Measurements from ENCODE around the gene LCE1E.

LCE1E gene

DNA sequence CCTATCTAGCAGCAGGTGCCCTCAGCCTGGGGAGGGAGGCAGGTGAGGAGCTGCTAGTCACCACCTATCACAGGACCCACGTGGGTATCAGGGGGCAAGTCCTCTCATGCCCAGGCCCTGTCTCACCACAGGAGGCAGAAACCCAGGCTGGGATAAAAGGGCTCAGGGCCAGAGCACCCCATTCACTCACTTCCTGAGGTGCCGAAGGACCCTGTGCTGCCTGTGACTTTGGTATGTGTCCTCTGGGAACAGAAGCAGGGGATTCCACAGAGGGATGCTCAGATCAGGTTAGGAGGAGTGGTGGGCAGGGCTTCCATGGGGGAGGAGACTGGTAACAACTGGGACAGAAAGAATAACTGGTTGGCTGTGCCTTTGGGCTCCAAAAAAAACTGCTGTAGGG, at the start of gene LCE1E:
TSS of gene LCE1E (plus strand) at position 181 of the 400 bp plus-strand sequence. CDS start 1,043 bp downstream, outside the sequence.
- DNase-seq (ENCODE audit: low read depth): no peak

GRCh38 chr1:152737997-152738396, 48.1 kb upstream of the LCE1E start:
- DNase-seq (ENCODE audit: low read depth): no peak

- no peak for DNase-seq (ENCODE audit: low read depth)
Observed at GRCh38 chr1:152739841-152740240, 46.2 kb upstream of the LCE1E start.

- no peak for DNase-seq (ENCODE audit: low read depth)
Observed at GRCh38 chr1:152741656-152742055, 44.4 kb upstream of the LCE1E start.

GRCh38 chr1:152743371-152744145, 42.5 kb upstream of the LCE1E start:
- no peak for DNase-seq (ENCODE audit: low read depth)

DNA sequence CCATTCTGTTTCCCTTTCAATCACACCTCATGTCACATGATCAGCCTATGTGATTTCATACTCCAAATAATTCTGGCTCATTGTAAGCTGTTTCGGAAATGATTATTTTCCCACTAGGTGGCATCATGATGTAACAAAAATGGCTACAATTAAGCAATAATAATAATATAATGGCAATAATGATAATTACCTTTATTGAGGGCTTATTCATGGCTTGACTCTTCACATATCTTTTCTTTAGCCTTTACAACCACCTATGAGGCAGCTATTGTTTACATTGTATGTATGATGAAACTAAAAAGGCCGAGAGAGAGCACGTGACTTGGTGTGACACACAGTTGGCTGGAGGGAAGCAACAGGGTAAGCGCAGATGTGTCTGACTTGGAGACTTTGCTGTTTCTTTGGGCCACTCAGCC, 40.8 kb upstream of the LCE1E start:
- DNase-seq (ENCODE audit: low read depth): no peak

DNA sequence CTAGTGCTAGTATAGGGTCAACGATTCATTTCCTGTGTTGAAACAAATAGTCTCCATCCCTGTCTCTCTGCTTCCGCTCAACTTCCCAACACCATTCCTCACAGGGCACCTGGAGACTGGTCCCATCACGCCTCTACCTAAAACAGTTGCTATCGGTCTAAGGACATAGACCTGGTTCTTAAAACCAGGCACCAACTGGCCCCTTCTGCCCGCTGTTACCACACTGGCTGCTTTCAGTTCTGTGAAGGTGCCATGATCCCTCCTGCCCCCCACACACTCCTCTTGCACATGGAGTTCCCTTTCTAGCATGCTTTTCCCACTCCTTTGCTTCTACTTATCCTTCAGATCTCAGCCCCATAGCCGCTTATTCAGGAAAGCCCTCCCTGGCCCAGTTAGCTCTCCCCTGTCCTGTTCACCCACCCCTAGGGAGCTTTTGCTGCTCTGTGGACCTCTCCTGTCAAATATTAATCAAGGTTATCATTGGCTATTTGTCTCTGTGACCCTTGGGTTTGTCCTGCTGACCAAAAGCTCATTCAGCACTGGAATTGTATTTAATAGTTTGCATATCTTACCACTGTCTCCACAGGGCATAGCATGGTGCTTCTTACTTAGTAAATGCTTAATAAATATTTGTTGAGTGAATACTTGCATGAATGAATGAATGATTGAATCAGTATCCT, 40.2 kb upstream of the LCE1E start:
- DNase-seq (ENCODE audit: low read depth): no peak

DNA sequence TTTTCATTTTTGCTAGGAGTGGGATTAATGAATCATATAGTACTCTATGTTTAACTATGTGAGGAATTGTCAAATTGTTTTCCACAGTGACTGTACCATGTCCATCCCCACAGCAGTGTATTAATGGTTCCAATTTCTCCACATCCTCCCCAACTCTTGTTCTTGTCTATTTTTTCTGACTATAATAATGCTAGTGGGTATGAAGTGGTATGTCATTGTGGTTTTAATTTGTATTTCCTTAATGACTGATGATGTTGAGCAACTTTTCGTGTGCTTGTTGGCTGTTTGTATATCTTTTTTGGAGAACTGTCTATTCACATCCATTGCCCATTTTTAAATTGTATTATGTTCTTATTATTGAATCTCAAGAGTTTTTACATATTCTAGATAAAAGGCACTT, 38.2 kb upstream of the LCE1E start:
- DNase-seq (ENCODE audit: low read depth): no peak

- no peak for DNase-seq (ENCODE audit: low read depth)
Observed at GRCh38 chr1:152752225-152752624, 33.8 kb upstream of the LCE1E start.

DNA sequence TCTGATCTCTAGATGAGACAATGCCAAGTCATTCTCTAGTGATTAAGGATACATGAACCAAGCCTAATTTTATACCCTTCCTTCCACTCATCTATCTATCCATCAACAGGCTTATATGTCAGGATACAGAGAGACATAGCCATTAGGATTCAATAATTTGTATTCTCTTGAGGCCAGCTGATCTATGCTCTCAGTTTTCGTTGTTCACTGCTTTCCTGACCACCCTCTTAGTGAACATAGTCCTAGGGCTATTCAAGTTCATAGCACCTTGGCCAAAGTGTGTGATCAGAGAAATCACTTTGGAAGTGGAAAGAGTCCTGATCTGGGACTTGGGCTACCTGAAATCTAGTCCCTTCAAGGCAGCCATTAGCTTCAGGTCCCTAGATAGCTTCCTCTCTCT, 32.5 kb upstream of the LCE1E start:
- no peak for DNase-seq (ENCODE audit: low read depth)

DNA sequence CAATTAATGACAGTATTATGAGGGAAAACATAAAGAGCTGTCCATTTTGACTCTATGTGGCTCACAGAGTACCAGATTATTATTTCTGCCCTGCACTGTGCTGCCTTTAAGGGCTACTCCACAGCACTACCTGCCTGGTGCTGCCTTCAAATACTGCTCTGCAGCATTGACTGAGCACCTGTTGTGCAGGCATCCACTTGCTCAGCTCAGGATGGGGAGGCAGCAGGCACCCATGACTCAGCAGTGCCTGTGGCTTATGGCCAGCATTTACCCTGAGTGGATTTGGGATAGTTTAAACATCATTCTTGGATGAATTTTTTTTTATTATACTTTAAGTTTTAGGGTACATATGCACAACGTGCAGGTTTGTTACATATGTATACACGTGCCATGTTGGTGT, 29.2 kb upstream of the LCE1E start:
- no peak for DNase-seq (ENCODE audit: low read depth)

GRCh38 chr1:152757747-152758146, 28.3 kb upstream of the LCE1E start, which contains the start of gene KPRP:
Gene KPRP, plus strand, starts transcription at chr1:152758025. Its CDS starts 1,564 bp downstream, at chr1:152759589.
- DNase-seq (ENCODE audit: low read depth): no peak

DNA sequence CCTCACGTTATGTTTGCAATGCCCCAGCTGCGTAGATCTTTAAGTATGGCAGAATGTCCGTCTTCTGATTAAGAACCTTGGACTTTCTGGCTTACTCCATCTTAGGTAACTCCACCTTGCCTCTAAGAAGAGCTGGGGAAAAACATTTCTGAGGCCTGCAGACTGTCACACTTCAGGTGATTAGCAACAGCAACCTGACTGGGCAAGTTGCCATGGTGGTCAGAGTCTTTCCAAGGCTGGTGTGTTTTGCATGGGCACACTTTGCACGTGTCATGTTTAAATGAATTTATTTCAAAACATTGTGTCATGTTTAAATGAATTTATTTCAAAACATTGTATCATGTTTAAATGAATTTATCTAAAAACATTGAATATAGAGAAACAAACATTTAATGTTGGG, 27.4 kb upstream of the LCE1E start:
- no peak for DNase-seq (ENCODE audit: low read depth)

GRCh38 chr1:152759453-152760173, 26.4 kb upstream of the LCE1E start:
- DNase-seq (ENCODE audit: low read depth): no peak

DNA sequence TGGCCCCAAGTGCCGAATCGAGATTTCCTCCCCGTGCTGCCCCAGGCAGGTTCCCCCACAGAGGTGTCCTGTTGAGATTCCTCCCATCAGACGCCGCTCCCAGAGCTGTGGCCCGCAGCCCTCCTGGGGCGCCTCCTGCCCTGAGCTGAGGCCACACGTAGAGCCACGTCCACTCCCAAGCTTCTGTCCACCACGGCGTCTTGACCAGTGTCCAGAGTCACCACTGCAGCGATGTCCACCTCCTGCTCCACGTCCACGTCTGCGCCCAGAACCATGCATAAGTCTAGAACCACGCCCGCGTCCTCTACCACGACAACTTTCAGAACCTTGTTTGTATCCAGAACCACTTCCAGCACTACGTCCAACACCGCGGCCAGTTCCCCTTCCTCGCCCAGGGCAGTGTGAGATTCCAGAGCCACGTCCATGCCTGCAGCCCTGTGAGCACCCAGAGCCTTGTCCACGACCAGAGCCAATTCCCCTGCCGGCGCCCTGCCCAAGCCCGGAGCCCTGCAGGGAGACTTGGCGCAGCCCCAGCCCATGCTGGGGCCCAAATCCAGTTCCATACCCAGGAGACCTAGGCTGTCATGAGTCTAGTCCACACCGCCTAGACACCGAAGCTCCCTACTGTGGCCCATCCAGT, 25.4 kb upstream of the LCE1E start:
- DNase-seq (ENCODE audit: low read depth): no peak

- no peak for DNase-seq (ENCODE audit: low read depth)
Observed at GRCh38 chr1:152761609-152762213, 24.3 kb upstream of the LCE1E start.

DNA sequence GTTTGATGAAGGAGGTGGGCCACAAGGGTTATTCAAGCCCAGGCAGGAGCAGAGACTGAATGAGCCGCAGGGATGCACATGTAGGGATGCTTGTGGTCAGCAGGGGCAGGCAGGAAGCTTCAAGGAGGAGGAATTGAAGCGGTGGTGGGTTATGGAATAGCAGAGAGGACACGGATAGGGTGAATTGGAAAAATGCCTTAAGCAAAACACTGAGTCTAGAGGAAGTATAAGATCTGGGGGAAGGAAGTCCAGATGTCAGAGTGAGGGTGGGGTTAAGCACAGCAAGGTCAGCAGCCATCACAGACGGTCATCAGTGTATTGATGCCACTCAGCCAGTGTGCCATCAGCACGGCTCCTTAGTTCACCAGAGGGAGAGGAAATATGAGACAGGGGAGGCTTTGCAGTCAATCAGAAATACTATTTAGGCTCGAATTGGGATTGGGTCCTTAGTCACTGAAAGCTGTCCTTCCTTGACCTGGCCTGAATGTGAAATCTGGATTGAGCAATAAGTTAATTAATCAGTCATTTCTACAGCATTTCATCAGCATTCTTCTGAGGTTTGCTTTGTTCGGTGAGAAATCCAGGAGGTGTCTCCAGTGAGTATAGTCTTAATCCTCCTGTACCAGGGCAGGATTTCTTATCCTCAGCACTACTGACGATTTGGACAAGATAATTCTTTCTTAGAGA, 17.1 kb upstream of the LCE1E start:
- DNase-seq (ENCODE audit: low read depth): no peak

DNA sequence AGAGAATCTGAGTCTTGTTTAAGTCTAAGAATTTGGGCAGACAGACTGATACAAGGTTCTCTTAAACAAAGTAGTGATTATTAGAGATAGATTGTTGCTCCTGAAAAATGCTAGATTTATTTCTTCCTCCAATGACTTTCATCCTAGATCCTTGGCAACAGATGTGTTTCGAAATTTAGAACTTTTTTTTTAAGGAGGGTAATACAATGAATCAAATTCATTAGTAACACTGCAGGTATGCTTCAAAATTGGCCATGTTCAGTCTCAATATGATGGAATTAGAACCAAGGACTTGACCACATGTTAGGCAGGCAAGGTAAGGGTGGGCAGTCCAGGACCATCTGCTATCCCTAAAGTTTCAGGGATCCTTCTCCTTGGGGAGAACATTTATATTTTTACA, 15.6 kb upstream of the LCE1E start:
- DNase-seq (ENCODE audit: low read depth): no peak

- no peak for DNase-seq (ENCODE audit: low read depth)
Observed at GRCh38 chr1:152774875-152775274, 11.2 kb upstream of the LCE1E start, which contains the start of gene LCE1F. Gene LCE1F, plus strand, starts transcription at chr1:152775140. Its CDS starts 1,232 bp downstream, at chr1:152776372.

DNA sequence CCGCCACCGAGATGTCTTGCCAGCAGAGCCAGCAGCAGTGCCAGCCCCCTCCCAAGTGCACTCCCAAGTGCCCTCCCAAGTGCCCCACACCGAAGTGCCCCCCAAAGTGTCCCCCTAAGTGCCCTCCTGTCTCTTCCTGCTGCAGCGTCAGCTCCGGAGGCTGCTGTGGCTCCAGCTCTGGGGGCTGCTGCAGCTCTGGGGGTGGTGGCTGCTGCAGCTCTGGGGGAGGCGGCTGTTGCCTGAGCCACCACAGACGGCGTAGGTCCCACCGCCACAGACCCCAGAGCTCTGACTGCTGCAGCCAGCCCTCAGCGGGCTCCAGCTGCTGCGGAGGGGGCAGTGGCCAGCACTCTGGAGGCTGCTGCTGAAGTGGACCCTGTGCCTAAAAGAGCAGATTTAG, 9.7 kb upstream of the LCE1E start:
- no peak for DNase-seq (ENCODE audit: low read depth)

- DNase-seq (ENCODE audit: low read depth): peak; percentile 4
Observed at GRCh38 chr1:152777510-152778137, 8.4 kb upstream of the LCE1E start.
